HL-60 (cell line): ENCODE data around the gene DLGAP5.
A peak's percentile ranks its signal among the peaks of the same experiment; 100 is the strongest.

Source experiments
- DNase-seq, 2 experiments: peaks; one replicate each; pipeline ENCODE4 v3.0.0-alpha.2; 2010 to 2020; ENCODE audit warnings: low read depth in 1 of 2, low spot score in 1 of 2
- H3K27ac ChIP-seq: fragments of 250-450 bp; sonication (Bioruptor Pico); replicated peaks from 2 replicates; pipeline ENCODE4 v1.5.1; 2020; ENCODE audit warnings: mild to moderate bottlenecking, moderate library complexity
- H3K27me3 ChIP-seq: fragments of 250-450 bp; sonication (Bioruptor Pico); 2 replicates; pipeline ENCODE4 v1.5.1; 2021; ENCODE audit warnings: mild to moderate bottlenecking, moderate library complexity; ENCODE audit not compliant: insufficient read depth, poor library complexity, severe bottlenecking
- H3K4me3 ChIP-seq: replicated peaks from 2 replicates; pipeline ENCODE4 v1.5.1; 2011; ENCODE audit warnings: mild to moderate bottlenecking, control low read depth, low read length; ENCODE audit not compliant: insufficient read depth
- CTCF ChIP-seq: IDR thresholded peaks from one replicate; pipeline ENCODE4 v1.5.1; 2011; ENCODE audit warnings: low read length, control low read depth, inconsistent platforms; ENCODE audit not compliant: insufficient read depth
- GABPA ChIP-seq: IDR thresholded peaks from 2 replicates; pipeline ENCODE4 v1.6.1; 2012; ENCODE audit warnings: low read depth
- POLR2AphosphoS5 ChIP-seq: IDR thresholded peaks from 2 replicates; pipeline ENCODE4 v1.6.1; 2012; ENCODE audit warnings: low read depth
- SPI1 ChIP-seq: IDR thresholded peaks from 2 replicates; pipeline ENCODE4 v1.6.1; 2012; ENCODE audit warnings: low read depth, mild to moderate bottlenecking, borderline replicate concordance
- TF ChIP-seq, protein P1 (sequence below): IDR thresholded peaks from 2 replicates; pipeline ENCODE4 v1.6.1; 2012; ENCODE audit warnings: low read depth; ENCODE audit not compliant: insufficient replicate concordance

The DLGAP5 gene

GRCh38 chr14:55238019-55238680 lies 46.8 kb upstream of the DLGAP5 start:
- Histone ChIP-seq H3K4me3 (no peak overlapping the region), H3K27ac (no peak overlapping the region), H3K27me3 (no peaks in the 10 kb centered on the region)
- TF ChIP-seq, protein P1, sequence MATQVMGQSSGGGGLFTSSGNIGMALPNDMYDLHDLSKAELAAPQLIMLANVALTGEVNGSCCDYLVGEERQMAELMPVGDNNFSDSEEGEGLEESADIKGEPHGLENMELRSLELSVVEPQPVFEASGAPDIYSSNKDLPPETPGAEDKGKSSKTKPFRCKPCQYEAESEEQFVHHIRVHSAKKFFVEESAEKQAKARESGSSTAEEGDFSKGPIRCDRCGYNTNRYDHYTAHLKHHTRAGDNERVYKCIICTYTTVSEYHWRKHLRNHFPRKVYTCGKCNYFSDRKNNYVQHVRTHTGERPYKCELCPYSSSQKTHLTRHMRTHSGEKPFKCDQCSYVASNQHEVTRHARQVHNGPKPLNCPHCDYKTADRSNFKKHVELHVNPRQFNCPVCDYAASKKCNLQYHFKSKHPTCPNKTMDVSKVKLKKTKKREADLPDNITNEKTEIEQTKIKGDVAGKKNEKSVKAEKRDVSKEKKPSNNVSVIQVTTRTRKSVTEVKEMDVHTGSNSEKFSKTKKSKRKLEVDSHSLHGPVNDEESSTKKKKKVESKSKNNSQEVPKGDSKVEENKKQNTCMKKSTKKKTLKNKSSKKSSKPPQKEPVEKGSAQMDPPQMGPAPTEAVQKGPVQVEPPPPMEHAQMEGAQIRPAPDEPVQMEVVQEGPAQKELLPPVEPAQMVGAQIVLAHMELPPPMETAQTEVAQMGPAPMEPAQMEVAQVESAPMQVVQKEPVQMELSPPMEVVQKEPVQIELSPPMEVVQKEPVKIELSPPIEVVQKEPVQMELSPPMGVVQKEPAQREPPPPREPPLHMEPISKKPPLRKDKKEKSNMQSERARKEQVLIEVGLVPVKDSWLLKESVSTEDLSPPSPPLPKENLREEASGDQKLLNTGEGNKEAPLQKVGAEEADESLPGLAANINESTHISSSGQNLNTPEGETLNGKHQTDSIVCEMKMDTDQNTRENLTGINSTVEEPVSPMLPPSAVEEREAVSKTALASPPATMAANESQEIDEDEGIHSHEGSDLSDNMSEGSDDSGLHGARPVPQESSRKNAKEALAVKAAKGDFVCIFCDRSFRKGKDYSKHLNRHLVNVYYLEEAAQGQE, result no peak
- TF ChIP-seq SPI1, result peak; percentile 62; the same call in 1 of the 2 replicates
- DNase-seq, result peak in 1 of 2 experiments; percentile 60

DNA sequence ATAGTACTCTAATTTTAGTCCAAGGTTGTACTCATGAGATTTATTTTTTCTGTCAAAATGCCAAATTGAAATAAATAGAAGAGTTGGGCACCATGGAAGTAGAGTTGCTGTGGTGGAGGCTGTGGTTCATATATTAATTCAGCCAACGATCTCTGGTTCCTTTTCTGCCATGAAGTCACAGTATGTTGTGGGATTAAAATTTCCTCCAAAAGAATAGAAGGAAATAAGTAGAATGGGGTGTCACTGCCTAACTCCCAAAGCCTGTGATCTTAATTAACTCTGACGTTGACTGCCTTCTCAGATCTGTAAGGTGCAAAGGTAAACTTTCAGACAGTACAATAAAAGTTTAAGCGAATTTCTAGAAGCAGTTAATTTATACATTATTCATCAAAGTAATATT lies 42.2 kb upstream of the DLGAP5 start:
- Histone ChIP-seq H3K27ac (no peak overlapping the region), H3K27me3 (no peaks in the 10 kb centered on the region), H3K4me3 (no peak overlapping the region)
- no peak for DNase-seq
- no peak for TF ChIP-seq POLR2AphosphoS5

- no peaks in the 10 kb centered on the region for H3K27me3 ChIP-seq
- DNase-seq, result no peak
- H3K4me3 ChIP-seq, result no peak overlapping the region
- TF ChIP-seq, protein P1, result no peak
- TF ChIP-seq GABPA (no peak), POLR2AphosphoS5 (no peak), SPI1 (no peak), CTCF (no peak)
- no peak overlapping the region for H3K27ac ChIP-seq
Measured at GRCh38 chr14:55228261-55228660, 36.9 kb upstream of the DLGAP5 start.

GRCh38 chr14:55223364-55223763 lies 32.0 kb upstream of the DLGAP5 start:
- TF ChIP-seq GABPA, result no peak
- no peak for TF ChIP-seq POLR2AphosphoS5
- TF ChIP-seq SPI1, result no peak
- TF ChIP-seq, protein P1, result no peak
- no peak for TF ChIP-seq CTCF
- Histone ChIP-seq H3K4me3 (no peak overlapping the region), H3K27ac (no peak overlapping the region), H3K27me3 (no peaks in the 10 kb centered on the region)
- DNase-seq, result no peak
